HepG2 (cell line): Measurements from ENCODE around the gene CAPN10. TPM values are rescaled to one million over a fixed set of nuclear protein-coding genes. Genes with fewer than 3 reads are reported as not detected.

Source experiments
- ATAC-seq: fragments of 200-7000 bp; cut with Tn5 transposase; 3 replicates; pipeline ENCODE4 v1.9.1; 2020; ENCODE audit warnings: mild to moderate bottlenecking, moderate library complexity
- BruUV-seq: library from RNA; stranded (reverse); fragments of 400-500 nt; replicated peaks from 2 replicates; lab custom pipeline; 2021; lab: Mats Ljungman, UMichigan
- CTCF ChIA-PET: fragments of 300-600 bp; formaldehyde crosslinking; extraction: SDS; loops from one replicate; lab custom pipeline; 2021; ENCODE audit warnings: low total read pairs, inconsistent platforms, low intra/inter-chr PET ratio; lab: Yijun Ruan, JAX
- POLR2A ChIA-PET: fragments of 350-600 bp; sonication (Branson Sonifier 250); formaldehyde crosslinking; loops from one replicate; lab custom pipeline; 2020; ENCODE audit warnings: antibody characterized with exemption, inconsistent platforms; lab: Yijun Ruan, JAX
- DNase-seq: peaks from one replicate; pipeline ENCODE4 v3.0.0-alpha.2; 2015; ENCODE audit warnings: low spot score
- FAIRE-seq: peaks from 3 replicates; lab custom pipeline; 2011; peaks lifted over from hg19 to GRCh38; lab: Jason Lieb, UNC
- H2AFZ ChIP-seq: one replicate; pipeline ENCODE4 v1.6.1; 2011; ENCODE audit warnings: low read length, inconsistent platforms
- H3K27ac ChIP-seq: fragments of 300-600 bp; 3 replicates; pipeline ENCODE4 v1.8.0; 2011; ENCODE audit warnings: mixed run types, mild to moderate bottlenecking, mixed read lengths, low read length, inconsistent platforms; ENCODE audit not compliant: insufficient read depth; ENCODE audit errors: extremely low read length
- H3K27me3 ChIP-seq, 2 experiments: fragments of 200-600 bp in 1 of 2; 2 replicates in 1 of 2; 3 replicates in 1 of 2; pipeline versions ENCODE4 v1.6.0 to v1.8.0; 2011; ENCODE audit warnings: low read length in 2 of 2, mild to moderate bottlenecking in 2 of 2, moderate library complexity in 2 of 2, inconsistent platforms in 1 of 2; ENCODE audit not compliant: insufficient read depth in 2 of 2, control insufficient read depth in 1 of 2
- H3K36me3 ChIP-seq, 2 experiments: fragments of 200-600 bp in 1 of 2; replicated peaks in 1 of 2; 2 replicates in 1 of 2; 3 replicates in 1 of 2; pipeline versions ENCODE4 v1.5.1 to v1.8.0; 2011; ENCODE audit warnings: low read length in 2 of 2, inconsistent platforms in 1 of 2; ENCODE audit not compliant: insufficient read depth in 2 of 2, control insufficient read depth in 1 of 2
- H3K4me1 ChIP-seq: 2 replicates; pipeline ENCODE4 v1.5.1; 2012; ENCODE audit warnings: low read length, inconsistent platforms; ENCODE audit not compliant: insufficient read depth
- H3K4me2 ChIP-seq: 2 replicates; pipeline ENCODE4 v1.6.0; 2011; ENCODE audit warnings: low read depth, low read length, inconsistent platforms
- H3K4me3 ChIP-seq, 3 experiments: fragments of 200-600 bp in 1 of 3; sonication (generic), shearing (Covaris generic) in 1 of 3; replicated peaks in 1 of 3; 2 replicates each; pipeline ENCODE4 v1.5.1; 2011 to 2016; ENCODE audit warnings: low read length in 3 of 3, inconsistent platforms in 2 of 3, low read depth in 2 of 3, mild to moderate bottlenecking in 2 of 3, control low read depth in 1 of 3, mixed read lengths in 1 of 3; ENCODE audit not compliant: insufficient read depth in 1 of 3
- H3K79me2 ChIP-seq: one replicate; pipeline ENCODE4 v1.6.1; 2011; ENCODE audit warnings: low read length, inconsistent platforms; ENCODE audit not compliant: insufficient read depth
- H3K9ac ChIP-seq: 2 replicates; pipeline ENCODE4 v1.6.0; 2011; ENCODE audit warnings: mild to moderate bottlenecking, low read depth, low read length, inconsistent platforms; ENCODE audit not compliant: insufficient read depth
- H3K9me3 ChIP-seq: 2 replicates; pipeline ENCODE4 v1.5.1; 2012; ENCODE audit warnings: mild to moderate bottlenecking, low read length
- H4K20me1 ChIP-seq: 2 replicates; pipeline ENCODE4 v1.6.0; 2011; ENCODE audit warnings: inconsistent platforms, mild to moderate bottlenecking, low read length, moderate library complexity; ENCODE audit not compliant: insufficient read depth
- FOXJ3 ChIP-seq: sonication (generic); formaldehyde crosslinking; IDR thresholded peaks from 2 replicates; pipeline ENCODE4 v1.4.0; 2020; ENCODE audit warnings: missing genetic modification reagents, mild to moderate bottlenecking, borderline replicate concordance
- JUN ChIP-seq: sonication (generic); formaldehyde crosslinking; IDR thresholded peaks from 2 replicates; pipeline ENCODE4 v1.4.0; 2020; ENCODE audit warnings: mild to moderate bottlenecking, missing genetic modification reagents
- MTA3 ChIP-seq: sonication (generic); formaldehyde crosslinking; IDR thresholded peaks from 2 replicates; pipeline ENCODE4 v1.4.0; 2020; ENCODE audit warnings: missing genetic modification reagents
- NCOA5 ChIP-seq: sonication (generic); formaldehyde crosslinking; IDR thresholded peaks from 2 replicates; pipeline ENCODE4 v1.4.0; 2020; ENCODE audit warnings: missing genetic modification reagents
- NFIB ChIP-seq: sonication (generic); formaldehyde crosslinking; IDR thresholded peaks from 2 replicates; pipeline ENCODE4 v1.9.0; 2021; ENCODE audit warnings: missing genetic modification reagents, mild to moderate bottlenecking, borderline replicate concordance
- SMC3 ChIP-seq: IDR thresholded peaks from 2 replicates; pipeline ENCODE4 v1.6.1; 2011; ENCODE audit warnings: low read length, improper control_type of control experiment
- ZBTB8A ChIP-seq: sonication (generic); formaldehyde crosslinking; IDR thresholded peaks from 2 replicates; pipeline ENCODE4 v1.4.0; 2020; ENCODE audit warnings: mild to moderate bottlenecking, low read depth, missing genetic modification reagents, borderline replicate concordance
- ZKSCAN1 ChIP-seq: fragments of 150-350 bp; IDR thresholded peaks from 2 replicates; pipeline ENCODE4 v1.6.1; 2014; ENCODE audit warnings: low read length
- ZNF20 ChIP-seq: sonication (generic); formaldehyde crosslinking; IDR thresholded peaks from 2 replicates; pipeline ENCODE4 v1.4.0; 2020; ENCODE audit warnings: mild to moderate bottlenecking, moderate library complexity, missing genetic modification reagents
- ZNF367 ChIP-seq: sonication (generic); formaldehyde crosslinking; IDR thresholded peaks from 2 replicates; pipeline ENCODE4 v1.4.0; 2020; ENCODE audit warnings: missing genetic modification reagents, borderline replicate concordance
- ZNF567 ChIP-seq: sonication (generic); formaldehyde crosslinking; IDR thresholded peaks from 2 replicates; pipeline ENCODE4 v1.8.1; 2023; ENCODE audit warnings: mild to moderate bottlenecking, missing genetic modification reagents, borderline replicate concordance
- ZNF615 ChIP-seq: sonication (generic); formaldehyde crosslinking; IDR thresholded peaks from 2 replicates; pipeline ENCODE4 v1.5.0; 2020; ENCODE audit warnings: mild to moderate bottlenecking, missing genetic modification reagents, borderline replicate concordance
- ZNF761 ChIP-seq: sonication (generic); formaldehyde crosslinking; conservative IDR thresholded peaks from 2 replicates; pipeline ENCODE4 v1.4.0; 2020; ENCODE audit warnings: mild to moderate bottlenecking, missing genetic modification reagents
- WGBS: methylation state at CpG from one replicate; pipeline ENCODE4 v1.1.6; 2017; ENCODE audit warnings: low lambda C conversion rate; 5-methylcytosine and 5-hydroxymethylcytosine counted together
- in situ Hi-C: cut with HindIII; loops from 2 replicates; pipeline ENCODE4 v1.10.0; 2017; ENCODE audit warnings: low pct_unique_long_range_greater_than_20kb; ENCODE audit not compliant: extremely low pct_ligation_motif_present
- intact Hi-C: fragments of 100-400 bp; cut with micrococcal nuclease; formaldehyde crosslinking; loops from one replicate; pipeline ENCODE4 v1.10.0; 2022; ENCODE audit not compliant: unreplicated experiment
- polyA plus RNA-seq, 8 experiments: library from polyadenylated mRNA; depleted of rRNA in 3 of 8; stranded (reverse) in 7 of 8; unstranded in 1 of 8; fragments of >200 nt; fragmentation: Illumina TruSeq in 4 of 8; extraction: Trizol in 4 of 8; gene quantifications; 2 replicates each; pipeline versions ENCODE4 v1.2.1 to v1.2.3, GENCODE V29; 2011 to 2016; ENCODE audit warnings: low read depth in 4 of 8, missing spikeins in 1 of 8, mixed read lengths in 1 of 8; ENCODE audit not compliant: insufficient read depth in 1 of 8
- total RNA-seq, 5 experiments: library from RNA; depleted of rRNA; stranded (reverse); fragments of >200 nt; fragmentation: Illumina TruSeq; extraction: Trizol; gene quantifications; 2 replicates each; pipeline ENCODE4 v1.2.3, GENCODE V29; 2016; ENCODE audit warnings: low read depth in 1 of 5
- TF ChIP-seq, protein P1 (sequence below): sonication (generic); formaldehyde crosslinking; IDR thresholded peaks from 2 replicates; pipeline ENCODE4 v1.4.0; 2020; ENCODE audit warnings: low read depth, missing genetic modification reagents
- TF ChIP-seq, protein P2 (sequence below): sonication (generic); formaldehyde crosslinking; IDR thresholded peaks from 2 replicates; pipeline ENCODE4 v1.4.0; 2020; ENCODE audit warnings: missing genetic modification reagents
- TF ChIP-seq, protein P3 (sequence below): sonication (generic); formaldehyde crosslinking; IDR thresholded peaks from 2 replicates; pipeline ENCODE4 v1.5.0; 2020; ENCODE audit warnings: missing genetic modification reagents, mild to moderate bottlenecking, borderline replicate concordance

The CAPN10 gene
- total and polyA plus RNA-seq, 2 of the 13 experiments (the other 11 are each of a cell fraction or from before 2014, with no cell fraction given): 27.6 to 32.4 TPM

DNA sequence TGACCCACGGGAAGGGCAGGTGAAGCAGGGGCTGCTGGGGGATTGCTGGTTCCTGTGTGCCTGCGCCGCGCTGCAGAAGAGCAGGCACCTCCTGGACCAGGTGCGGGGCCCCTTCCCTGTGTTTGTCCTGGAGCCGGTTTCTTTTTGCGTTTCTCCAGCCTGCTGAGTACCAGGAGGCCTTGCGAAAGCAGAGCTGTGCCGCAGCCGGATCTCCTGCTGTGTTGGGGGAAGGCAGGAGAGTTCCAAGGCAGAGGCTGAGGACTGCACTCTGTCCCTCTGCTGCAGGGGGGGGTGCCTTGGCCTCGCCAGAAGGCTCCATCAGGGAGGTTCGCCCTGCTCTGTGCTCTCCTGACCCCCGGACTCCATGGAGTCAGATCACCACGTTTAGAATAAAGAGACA, 2.8 kb downstream of the CAPN10 start (continued):
- TF ChIP-seq, protein P1, sequence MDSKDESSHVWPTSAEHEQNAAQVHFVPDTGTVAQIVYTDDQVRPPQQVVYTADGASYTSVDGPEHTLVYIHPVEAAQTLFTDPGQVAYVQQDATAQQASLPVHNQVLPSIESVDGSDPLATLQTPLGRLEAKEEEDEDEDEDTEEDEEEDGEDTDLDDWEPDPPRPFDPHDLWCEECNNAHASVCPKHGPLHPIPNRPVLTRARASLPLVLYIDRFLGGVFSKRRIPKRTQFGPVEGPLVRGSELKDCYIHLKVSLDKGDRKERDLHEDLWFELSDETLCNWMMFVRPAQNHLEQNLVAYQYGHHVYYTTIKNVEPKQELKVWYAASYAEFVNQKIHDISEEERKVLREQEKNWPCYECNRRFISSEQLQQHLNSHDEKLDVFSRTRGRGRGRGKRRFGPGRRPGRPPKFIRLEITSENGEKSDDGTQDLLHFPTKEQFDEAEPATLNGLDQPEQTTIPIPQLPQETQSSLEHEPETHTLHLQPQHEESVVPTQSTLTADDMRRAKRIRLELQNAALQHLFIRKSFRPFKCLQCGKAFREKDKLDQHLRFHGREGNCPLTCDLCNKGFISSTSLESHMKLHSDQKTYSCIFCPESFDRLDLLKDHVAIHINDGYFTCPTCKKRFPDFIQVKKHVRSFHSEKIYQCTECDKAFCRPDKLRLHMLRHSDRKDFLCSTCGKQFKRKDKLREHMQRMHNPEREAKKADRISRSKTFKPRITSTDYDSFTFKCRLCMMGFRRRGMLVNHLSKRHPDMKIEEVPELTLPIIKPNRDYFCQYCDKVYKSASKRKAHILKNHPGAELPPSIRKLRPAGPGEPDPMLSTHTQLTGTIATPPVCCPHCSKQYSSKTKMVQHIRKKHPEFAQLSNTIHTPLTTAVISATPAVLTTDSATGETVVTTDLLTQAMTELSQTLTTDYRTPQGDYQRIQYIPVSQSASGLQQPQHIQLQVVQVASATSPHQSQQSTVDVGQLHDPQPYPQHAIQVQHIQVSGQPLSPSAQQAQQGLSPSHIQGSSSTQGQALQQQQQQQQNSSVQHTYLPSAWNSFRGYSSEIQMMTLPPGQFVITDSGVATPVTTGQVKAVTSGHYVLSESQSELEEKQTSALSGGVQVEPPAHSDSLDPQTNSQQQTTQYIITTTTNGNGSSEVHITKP (CRISPR knock-in tag): no peak
- no peak for TF ChIP-seq SMC3

DNA sequence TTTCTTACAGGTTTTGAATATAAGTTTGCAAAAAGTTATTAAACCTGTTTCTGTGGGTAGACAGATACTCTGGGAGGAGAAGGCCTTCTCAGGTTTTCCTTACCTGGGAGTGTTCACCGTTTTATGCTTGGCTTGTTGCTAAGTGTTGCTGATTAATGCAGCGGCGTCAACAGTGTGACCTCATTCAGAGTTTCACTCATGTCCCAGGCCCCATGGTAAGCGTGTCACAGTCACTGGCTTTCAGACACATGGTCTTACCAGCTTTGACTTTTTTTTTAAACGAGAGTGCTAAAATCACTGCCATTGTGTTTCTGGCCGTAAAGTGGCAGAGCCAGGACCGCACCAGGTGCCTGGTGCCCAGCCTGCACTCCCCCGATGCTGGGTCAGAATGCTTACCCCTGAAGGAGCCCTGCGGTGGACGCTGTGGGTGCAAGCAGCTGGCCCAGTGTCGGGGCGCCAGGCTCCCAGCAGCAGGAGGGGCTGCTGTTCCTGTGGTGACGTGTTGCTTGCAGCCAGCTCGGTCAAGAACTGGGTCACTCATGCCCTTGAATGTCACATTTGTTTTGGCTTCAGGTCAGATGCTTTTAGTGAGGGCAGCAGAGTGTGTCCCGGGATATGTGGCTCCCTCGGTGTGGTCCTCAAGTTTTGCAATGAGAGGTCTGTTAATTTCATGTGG, 3.5 kb downstream of the CAPN10 start:
- DNase-seq (no peak), ATAC-seq (no peak), FAIRE-seq (no peak)
- Histone ChIP-seq H3K4me2 (no peak overlapping the region), H3K27ac (no peak overlapping the region), H4K20me1 (peaks cover 14% of the 10 kb centered on the region; the same call in 1 of the 2 replicates), H2AFZ (no peak overlapping the region), H3K4me3 (no peak overlapping the region), H3K9ac (no peak overlapping the region), H3K9me3 (no peaks in the 10 kb centered on the region), H3K36me3 (peaks cover 20 to 36% of the 10 kb centered on the region in 2 experiments), H3K27me3 (peaks cover 0 to 4% of the 10 kb centered on the region in 2 experiments; a peak in 1 of 5 replicates), H3K4me1 (peaks cover 25% of the 10 kb centered on the region), H3K79me2 (peaks cover 43% of the 10 kb centered on the region)
- in situ Hi-C loops: no loop called here
- BruUV-seq: no TSS peak
- intact Hi-C loops: no loop called here
- CTCF ChIA-PET: no interaction called here
- WGBS: 89% methylated on average over 15 of the region's 16 CpGs
- POLR2A ChIA-PET: interaction anchor here (5.6 to 6.0 kb wide), 3 partner anchors 15 to 30 kb away, joined by 86 to 149 read pairs (median 147); partner anchors contain the start of genes ANKMY1, DUSP28 and RNPEPL1
- TF ChIP-seq ZKSCAN1 (no peak), ZNF567 (no peak), NCOA5 (no peak), MTA3 (no peak), ZNF20 (no peak), NFIB (no peak), ZNF367 (no peak), JUN (CRISPR knock-in tag) (no peak), ZNF615 (CRISPR knock-in tag) (no peak), ZNF761 (CRISPR knock-in tag) (no peak), FOXJ3 (no peak), ZBTB8A (CRISPR knock-in tag) (no peak)
- TF ChIP-seq, protein P2, sequence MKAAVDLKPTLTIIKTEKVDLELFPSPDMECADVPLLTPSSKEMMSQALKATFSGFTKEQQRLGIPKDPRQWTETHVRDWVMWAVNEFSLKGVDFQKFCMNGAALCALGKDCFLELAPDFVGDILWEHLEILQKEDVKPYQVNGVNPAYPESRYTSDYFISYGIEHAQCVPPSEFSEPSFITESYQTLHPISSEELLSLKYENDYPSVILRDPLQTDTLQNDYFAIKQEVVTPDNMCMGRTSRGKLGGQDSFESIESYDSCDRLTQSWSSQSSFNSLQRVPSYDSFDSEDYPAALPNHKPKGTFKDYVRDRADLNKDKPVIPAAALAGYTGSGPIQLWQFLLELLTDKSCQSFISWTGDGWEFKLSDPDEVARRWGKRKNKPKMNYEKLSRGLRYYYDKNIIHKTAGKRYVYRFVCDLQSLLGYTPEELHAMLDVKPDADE (CRISPR knock-in tag): no peak
- TF ChIP-seq, protein P3, sequence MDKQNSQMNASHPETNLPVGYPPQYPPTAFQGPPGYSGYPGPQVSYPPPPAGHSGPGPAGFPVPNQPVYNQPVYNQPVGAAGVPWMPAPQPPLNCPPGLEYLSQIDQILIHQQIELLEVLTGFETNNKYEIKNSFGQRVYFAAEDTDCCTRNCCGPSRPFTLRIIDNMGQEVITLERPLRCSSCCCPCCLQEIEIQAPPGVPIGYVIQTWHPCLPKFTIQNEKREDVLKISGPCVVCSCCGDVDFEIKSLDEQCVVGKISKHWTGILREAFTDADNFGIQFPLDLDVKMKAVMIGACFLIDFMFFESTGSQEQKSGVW (CRISPR knock-in tag): no peak
